ENCODE measurements around the gene RNF17. TPM values are rescaled to one million over a fixed set of nuclear protein-coding genes. Genes with fewer than 3 reads are reported as not detected.

RNF17 gene
- total RNA-seq, 2 experiments from 2014 or later, result not detected

- no peak overlapping the region for H3K4me3 Mint-ChIP-seq
These were observed 127.6 kb downstream of the RNF17 start for GRCh38 chr13:24891476-24892108.

DNA sequence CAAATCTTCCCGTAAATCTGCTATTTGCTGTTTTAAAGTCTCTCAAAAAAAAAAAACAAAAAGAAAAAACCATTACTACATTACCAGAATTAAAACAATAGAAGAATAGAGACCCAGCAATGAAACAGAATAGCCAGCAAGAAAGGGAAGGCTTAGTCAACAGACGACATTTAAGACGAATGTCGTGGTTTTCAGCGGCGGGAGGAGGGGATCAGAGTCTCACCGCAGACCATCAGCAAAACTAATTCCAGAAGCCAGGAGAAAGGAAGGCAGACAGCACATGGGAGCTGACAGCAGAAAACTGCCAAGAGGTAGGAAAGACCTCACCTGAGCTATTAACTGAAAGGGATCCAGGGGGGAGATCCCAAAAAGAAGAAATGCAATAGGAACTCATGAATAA is 128.9 kb downstream of the RNF17 start:
- Mint-ChIP-seq H3K27me3 (no peaks in the 10 kb centered on the region), H3K4me3 (no peak overlapping the region), H3K9me3 (no peaks in the 10 kb centered on the region), H3K4me1 (no peaks in the 10 kb centered on the region), H3K27ac (no peak overlapping the region), H3K36me3 (peaks cover 39% of the 10 kb centered on the region)
- DNase-seq, result no peak

More at GRCh38 chr13:24891476-24892108, 127.6 kb downstream of the RNF17 start:
- no peaks in the 10 kb centered on the region for H3K9me3 Mint-ChIP-seq
- H3K27me3 Mint-ChIP-seq, result no peaks in the 10 kb centered on the region
- no peaks in the 10 kb centered on the region for H3K4me1 Mint-ChIP-seq
- no peak for DNase-seq
- H3K36me3 Mint-ChIP-seq, result peaks cover 39% of the 10 kb centered on the region
- no peak overlapping the region for H3K27ac Mint-ChIP-seq

DNA sequence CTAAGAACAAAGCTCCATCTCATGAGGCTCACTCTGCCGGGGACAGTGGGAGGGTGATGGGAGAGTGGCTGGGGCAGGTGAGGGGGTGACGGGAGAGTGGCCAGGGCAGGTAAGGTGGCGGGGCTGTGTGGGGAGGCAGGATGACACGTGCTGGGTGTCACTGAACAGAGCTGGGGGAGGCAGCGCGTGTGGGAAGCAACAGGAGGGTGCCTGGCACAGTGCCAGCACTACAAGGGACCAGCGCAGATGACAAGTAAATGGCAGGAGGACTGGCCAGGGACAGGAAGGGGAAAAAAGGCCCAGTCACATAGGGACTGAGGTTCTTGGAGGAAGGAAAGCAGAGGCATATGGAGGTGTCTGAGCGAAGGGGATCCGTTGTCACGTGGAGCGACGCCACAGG is 129.9 kb downstream of the RNF17 start:
- no peak overlapping the region for H3K4me3 Mint-ChIP-seq
- no peaks in the 10 kb centered on the region for H3K27me3 Mint-ChIP-seq
- no peaks in the 10 kb centered on the region for H3K4me1 Mint-ChIP-seq
- H3K9me3 Mint-ChIP-seq, result no peaks in the 10 kb centered on the region
- H3K27ac Mint-ChIP-seq, result no peak overlapping the region
- no peak for DNase-seq
- H3K36me3 Mint-ChIP-seq, result peaks cover 39% of the 10 kb centered on the region

- Mint-ChIP-seq H3K4me3 (no peak overlapping the region), H3K9me3 (no peaks in the 10 kb centered on the region), H3K4me1 (no peaks in the 10 kb centered on the region), H3K27me3 (no peaks in the 10 kb centered on the region), H3K36me3 (peaks cover 39% of the 10 kb centered on the region), H3K27ac (no peak overlapping the region)
- no peak for DNase-seq
These were observed 130.5 kb downstream of the RNF17 start for GRCh38 chr13:24894277-24894971.

GRCh38 chr13:24894972-24895300 is 131.0 kb downstream of the RNF17 start:
- no peaks in the 10 kb centered on the region for H3K27me3 Mint-ChIP-seq
- H3K4me3 Mint-ChIP-seq, result no peak overlapping the region
- DNase-seq, result no peak
- H3K36me3 Mint-ChIP-seq, result peaks cover 38% of the 10 kb centered on the region
- H3K27ac Mint-ChIP-seq, result no peak overlapping the region
- no peaks in the 10 kb centered on the region for H3K4me1 Mint-ChIP-seq
- H3K9me3 Mint-ChIP-seq, result no peaks in the 10 kb centered on the region

DNA sequence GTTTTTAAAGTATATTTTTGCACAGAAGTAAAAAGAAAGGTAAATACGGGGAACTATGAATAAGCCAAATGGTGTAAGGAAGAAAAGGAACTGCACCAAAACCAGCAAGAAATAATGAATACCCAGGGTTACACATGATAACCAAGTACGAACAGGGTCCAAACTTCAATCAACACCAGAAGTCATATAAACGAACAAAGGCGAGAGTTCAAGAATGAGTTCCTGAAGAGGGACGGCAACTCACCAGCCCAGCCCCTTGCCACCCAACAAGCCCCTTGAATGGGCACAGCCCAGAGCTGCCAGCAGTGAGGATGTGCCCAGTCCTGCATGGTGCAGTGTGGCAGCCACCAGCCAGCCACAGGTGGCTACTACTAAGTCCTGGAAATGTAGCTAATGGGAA is 132.1 kb downstream of the RNF17 start:
- Mint-ChIP-seq H3K4me1 (no peaks in the 10 kb centered on the region), H3K36me3 (peaks cover 38% of the 10 kb centered on the region), H3K4me3 (no peak overlapping the region), H3K27ac (no peak overlapping the region), H3K9me3 (no peaks in the 10 kb centered on the region), H3K27me3 (no peaks in the 10 kb centered on the region)
- no peak for DNase-seq

GRCh38 chr13:24897293-24897692 is 133.3 kb downstream of the RNF17 start:
- H3K4me1 Mint-ChIP-seq, result no peaks in the 10 kb centered on the region
- H3K4me3 Mint-ChIP-seq, result no peak overlapping the region

GRCh38 chr13:24899601-24900000 is 135.6 kb downstream of the RNF17 start:
- Mint-ChIP-seq H3K4me1 (no peaks in the 10 kb centered on the region), H3K36me3 (peaks cover 10% of the 10 kb centered on the region), H3K27me3 (no peaks in the 10 kb centered on the region), H3K27ac (no peak overlapping the region), H3K4me3 (no peak overlapping the region), H3K9me3 (no peaks in the 10 kb centered on the region)
- DNase-seq, result no peak

More at GRCh38 chr13:24897293-24897692, 133.3 kb downstream of the RNF17 start:
- Mint-ChIP-seq H3K27ac (no peak overlapping the region), H3K9me3 (no peaks in the 10 kb centered on the region), H3K27me3 (no peaks in the 10 kb centered on the region), H3K36me3 (peaks cover 28% of the 10 kb centered on the region)
- no peak for DNase-seq

DNA sequence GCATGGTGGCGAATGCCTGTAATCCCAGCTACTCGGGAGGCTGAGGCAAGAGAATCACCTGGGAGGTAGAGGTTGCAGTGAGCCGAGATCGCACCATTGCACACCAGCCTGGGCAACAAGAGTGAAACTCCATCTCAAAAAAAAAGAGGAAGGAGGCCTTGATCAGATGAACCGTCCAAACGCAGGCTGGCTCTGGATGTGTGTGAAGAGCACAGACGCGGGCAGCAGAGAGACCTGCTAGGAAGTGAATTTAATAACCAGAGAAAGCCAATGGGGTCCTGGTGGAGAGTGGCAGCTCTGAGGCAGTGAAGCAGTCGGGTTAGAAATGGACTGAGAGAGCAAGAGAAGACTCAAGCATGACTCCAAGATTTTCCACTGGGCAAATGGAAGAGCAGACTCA is 136.5 kb downstream of the RNF17 start:
- Mint-ChIP-seq H3K4me1 (peaks cover 4% of the 10 kb centered on the region), H3K9me3 (no peaks in the 10 kb centered on the region), H3K27me3 (no peaks in the 10 kb centered on the region), H3K27ac (no peak overlapping the region), H3K4me3 (no peak overlapping the region), H3K36me3 (peaks cover 13% of the 10 kb centered on the region)
- DNase-seq, result no peak

DNA sequence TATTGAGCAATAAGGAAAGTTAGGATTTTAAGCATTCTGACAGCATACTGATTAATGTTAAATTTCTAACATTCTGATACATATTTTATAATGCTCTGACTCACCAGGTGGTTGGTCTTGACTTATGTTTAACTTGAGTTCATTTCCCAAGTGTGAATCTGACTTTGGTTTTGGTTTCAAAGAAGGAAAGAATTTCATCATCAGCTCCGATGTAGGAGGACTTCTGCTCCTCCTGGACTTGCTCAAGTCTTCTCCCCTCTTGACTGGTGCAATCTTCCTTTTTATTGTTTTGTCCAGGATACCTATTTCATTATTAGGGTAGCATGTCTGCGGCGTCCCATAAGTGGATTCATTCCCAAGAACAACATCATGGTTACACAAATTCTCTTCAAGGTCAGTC is 141.3 kb downstream of the RNF17 start:
- H3K27me3 Mint-ChIP-seq, result no peaks in the 10 kb centered on the region
- peaks cover 4% of the 10 kb centered on the region for H3K4me1 Mint-ChIP-seq
- peaks cover 22% of the 10 kb centered on the region for H3K36me3 Mint-ChIP-seq
- no peak for DNase-seq
- no peaks in the 10 kb centered on the region for H3K9me3 Mint-ChIP-seq
- H3K27ac Mint-ChIP-seq, result no peak overlapping the region
- no peak overlapping the region for H3K4me3 Mint-ChIP-seq

- DNase-seq, result no peak
- Mint-ChIP-seq H3K4me3 (no peak overlapping the region), H3K36me3 (peaks cover 21% of the 10 kb centered on the region), H3K27me3 (no peaks in the 10 kb centered on the region), H3K27ac (no peak overlapping the region), H3K4me1 (peaks cover 6% of the 10 kb centered on the region), H3K9me3 (no peaks in the 10 kb centered on the region)
These were observed 142.3 kb downstream of the RNF17 start for GRCh38 chr13:24906268-24906667.

DNA sequence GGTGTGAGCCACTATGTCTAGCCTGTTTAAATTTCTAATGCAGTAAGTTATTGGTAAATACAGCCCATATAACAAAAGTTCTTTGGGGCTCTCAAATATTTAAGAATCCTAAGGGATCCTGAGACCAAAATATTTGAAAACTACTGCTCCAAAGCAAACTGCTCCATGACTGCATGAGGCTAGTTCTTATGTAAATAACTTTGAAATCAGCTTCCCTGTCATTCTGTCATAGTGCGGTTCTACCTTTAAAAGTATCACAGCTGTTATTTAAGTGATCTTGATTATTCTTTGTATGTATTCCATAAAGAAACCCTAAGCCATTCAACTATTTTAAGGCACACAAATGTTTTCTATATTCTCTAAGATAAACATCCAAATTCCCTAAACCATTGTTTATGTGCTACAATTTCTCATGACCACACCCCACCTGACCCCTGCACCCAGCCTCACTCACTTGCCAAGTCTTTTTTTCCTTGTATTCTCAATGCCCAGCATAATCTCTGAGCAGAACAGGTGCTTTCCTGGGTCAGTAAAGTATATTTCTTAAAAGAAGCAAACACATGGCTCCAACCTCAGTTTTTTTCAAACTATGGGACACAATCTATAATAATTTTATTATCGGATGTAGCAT is 146.6 kb downstream of the RNF17 start:
- no peaks in the 10 kb centered on the region for H3K27me3 Mint-ChIP-seq
- H3K36me3 Mint-ChIP-seq, result peaks cover 21% of the 10 kb centered on the region
- DNase-seq, result no peak
- H3K9me3 Mint-ChIP-seq, result no peaks in the 10 kb centered on the region
- no peak overlapping the region for H3K4me3 Mint-ChIP-seq
- no peak overlapping the region for H3K27ac Mint-ChIP-seq
- peaks cover 6% of the 10 kb centered on the region for H3K4me1 Mint-ChIP-seq

DNA sequence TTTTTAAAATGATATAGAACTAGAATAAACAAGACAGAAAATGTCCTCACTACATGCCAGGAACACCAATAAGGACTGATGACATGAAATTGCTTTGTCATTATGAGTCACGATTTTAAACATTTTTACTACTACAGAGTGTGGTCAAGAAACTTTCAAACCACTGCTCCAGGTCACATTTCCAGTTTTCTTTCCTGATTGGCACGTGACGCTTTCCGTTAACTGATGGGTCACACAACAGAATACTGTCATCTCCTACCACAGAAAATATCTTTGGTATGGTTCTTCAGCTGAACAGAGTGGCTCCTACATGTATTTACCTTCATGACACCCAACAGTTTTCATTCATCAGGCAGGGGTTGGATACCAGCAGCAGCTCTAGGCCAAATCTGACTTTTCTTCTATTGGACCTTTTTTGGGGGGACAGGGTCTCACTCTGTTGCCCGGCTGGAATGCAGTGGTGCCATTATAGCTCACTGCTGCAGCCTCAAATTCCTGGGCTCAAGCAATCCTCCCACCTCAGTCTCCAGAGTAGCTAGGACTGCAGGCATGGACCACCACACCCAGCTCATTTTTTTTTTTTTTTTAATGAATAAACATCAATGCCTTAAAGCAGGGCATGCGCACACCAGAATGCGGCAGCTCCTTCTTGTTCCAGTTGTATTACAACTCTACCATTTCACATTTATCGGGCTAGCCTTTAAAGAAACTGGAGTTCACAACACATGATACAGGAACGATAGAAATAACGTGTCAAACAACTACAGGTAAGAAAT is 147.4 kb downstream of the RNF17 start:
- Mint-ChIP-seq H3K36me3 (peaks cover 18% of the 10 kb centered on the region), H3K27ac (no peak overlapping the region), H3K9me3 (no peaks in the 10 kb centered on the region), H3K27me3 (no peaks in the 10 kb centered on the region), H3K4me3 (no peak overlapping the region), H3K4me1 (peaks cover 6% of the 10 kb centered on the region)
- no peak for DNase-seq

DNA sequence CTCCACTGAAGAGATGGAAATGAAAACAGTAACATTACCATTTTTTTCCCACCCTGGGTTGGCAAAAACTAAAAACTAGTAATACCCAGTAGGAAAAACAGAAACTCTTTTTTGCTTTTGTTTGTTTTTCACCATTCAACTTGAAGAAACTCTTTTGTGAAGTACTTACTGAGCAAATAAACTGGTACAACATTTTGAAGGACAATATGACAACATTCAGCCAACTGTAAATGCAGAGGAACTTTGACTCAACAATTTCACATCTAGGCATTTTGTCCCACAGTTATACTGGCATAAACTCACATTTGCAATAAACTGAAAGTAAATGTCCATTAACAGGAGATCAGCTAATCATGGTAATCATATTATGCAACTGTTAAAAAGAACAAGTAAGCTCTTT is 152.5 kb downstream of the RNF17 start:
- no peaks in the 10 kb centered on the region for H3K9me3 Mint-ChIP-seq
- no peak overlapping the region for H3K27ac Mint-ChIP-seq
- H3K36me3 Mint-ChIP-seq, result peaks cover 4% of the 10 kb centered on the region
- no peaks in the 10 kb centered on the region for H3K27me3 Mint-ChIP-seq
- DNase-seq, result no peak
- H3K4me3 Mint-ChIP-seq, result no peak overlapping the region
- peaks cover 15% of the 10 kb centered on the region for H3K4me1 Mint-ChIP-seq

- Mint-ChIP-seq H3K27ac (no peak overlapping the region), H3K4me1 (peaks cover 14% of the 10 kb centered on the region), H3K4me3 (peak overlapping the region; percentile 46), H3K9me3 (no peaks in the 10 kb centered on the region), H3K36me3 (peaks cover under 1% of the 10 kb centered on the region), H3K27me3 (no peaks in the 10 kb centered on the region)
- no peak for DNase-seq
These were observed 157.0 kb downstream of the RNF17 start for GRCh38 chr13:24921003-24921402.
